ENCODE measurements around the gene THTPA. TPM values are rescaled to one million over a fixed set of nuclear protein-coding genes. Genes with fewer than 3 reads are reported as not detected.

The THTPA gene
- total RNA-seq, 1 experiment from 2014 or later, result 20.0 TPM

DNA sequence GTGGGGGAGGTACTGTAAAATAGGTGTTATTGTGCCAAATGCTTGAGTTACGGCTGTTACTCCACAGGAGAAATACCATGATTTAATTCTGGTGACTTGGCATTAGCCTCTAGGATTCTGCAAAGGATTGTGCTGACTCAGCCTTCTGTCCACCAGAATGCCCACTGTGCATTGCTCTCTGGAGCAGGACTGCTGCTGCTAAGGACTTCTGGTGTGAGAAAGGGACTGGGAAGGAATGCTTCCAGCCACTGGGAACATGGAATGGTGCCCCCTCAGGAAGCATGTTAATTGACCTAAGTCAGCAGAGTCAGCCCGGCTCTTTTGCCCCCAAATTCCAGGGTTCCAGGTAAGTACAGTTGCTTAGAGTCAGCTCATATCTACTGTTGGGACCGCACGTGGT, 37.4 kb upstream of the THTPA start (continued):
- TF ChIP-seq ARID4B (CRISPR knock-in tag; IDR thresholded peaks at IDR 0.05; ENCODE audit: borderline replicate concordance) (no peak), PREB (CRISPR knock-in tag; IDR thresholded peaks at IDR 0.05; ENCODE audit: borderline replicate concordance) (no peak), CBFB (CRISPR knock-in tag; IDR thresholded peaks at IDR 0.05; ENCODE audit: low read depth) (no peak), NFE2L1 (CRISPR knock-in tag; IDR thresholded peaks at IDR 0.05) (no peak), NFYB (CRISPR knock-in tag; conservative IDR thresholded peaks at IDR 0.05; ENCODE audit: low read depth) (no peak), MYBL2 (CRISPR knock-in tag; IDR thresholded peaks at IDR 0.05) (no peak), USF1 (CRISPR knock-in tag; IDR thresholded peaks at IDR 0.05) (no peak), ETV6 (CRISPR knock-in tag; IDR thresholded peaks at IDR 0.05) (no peak), FOXJ3 (CRISPR knock-in tag; IDR thresholded peaks at IDR 0.05; ENCODE audit: borderline replicate concordance) (no peak), IRF2 (CRISPR knock-in tag; IDR thresholded peaks at IDR 0.05; ENCODE audit: borderline replicate concordance, low read depth) (no peak), SMAD3 (CRISPR knock-in tag; IDR thresholded peaks at IDR 0.05; ENCODE audit: borderline replicate concordance) (no peak)
- TF ChIP-seq, protein P1, sequence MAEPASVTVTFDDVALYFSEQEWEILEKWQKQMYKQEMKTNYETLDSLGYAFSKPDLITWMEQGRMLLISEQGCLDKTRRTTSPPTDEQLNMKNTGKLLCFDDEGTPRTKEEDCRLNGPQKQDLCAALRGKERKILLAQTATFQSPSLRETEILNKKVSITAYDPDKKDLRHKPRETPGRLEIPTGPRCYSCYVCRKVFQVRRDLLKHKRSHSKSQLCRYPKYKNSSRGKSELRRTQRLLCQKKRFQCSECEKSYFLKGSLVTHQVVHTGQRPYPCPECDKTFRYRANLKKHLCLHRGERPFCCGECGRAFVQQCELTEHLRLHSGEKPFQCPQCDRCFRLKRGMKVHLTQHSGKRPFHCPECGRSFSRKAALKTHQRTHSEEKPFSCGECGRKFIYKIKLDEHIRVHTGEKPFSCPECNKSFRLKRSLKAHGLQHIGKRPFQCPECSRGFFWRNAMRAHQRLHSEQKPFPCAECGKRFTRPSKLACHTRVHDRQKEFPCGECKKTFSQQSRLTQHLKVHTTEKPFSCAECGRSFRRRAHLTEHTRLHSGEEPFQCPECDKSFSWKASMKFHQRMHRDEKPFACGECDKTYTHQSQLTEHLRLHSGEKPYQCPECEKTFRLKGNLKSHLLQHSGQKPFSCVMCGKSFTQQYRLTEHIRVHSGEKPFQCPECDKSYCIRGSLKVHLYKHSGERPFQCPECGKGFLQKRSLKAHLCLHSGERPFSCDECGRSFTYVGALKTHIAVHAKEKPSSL (CRISPR knock-in tag; conservative IDR thresholded peaks at IDR 0.05), result no peak

DNA sequence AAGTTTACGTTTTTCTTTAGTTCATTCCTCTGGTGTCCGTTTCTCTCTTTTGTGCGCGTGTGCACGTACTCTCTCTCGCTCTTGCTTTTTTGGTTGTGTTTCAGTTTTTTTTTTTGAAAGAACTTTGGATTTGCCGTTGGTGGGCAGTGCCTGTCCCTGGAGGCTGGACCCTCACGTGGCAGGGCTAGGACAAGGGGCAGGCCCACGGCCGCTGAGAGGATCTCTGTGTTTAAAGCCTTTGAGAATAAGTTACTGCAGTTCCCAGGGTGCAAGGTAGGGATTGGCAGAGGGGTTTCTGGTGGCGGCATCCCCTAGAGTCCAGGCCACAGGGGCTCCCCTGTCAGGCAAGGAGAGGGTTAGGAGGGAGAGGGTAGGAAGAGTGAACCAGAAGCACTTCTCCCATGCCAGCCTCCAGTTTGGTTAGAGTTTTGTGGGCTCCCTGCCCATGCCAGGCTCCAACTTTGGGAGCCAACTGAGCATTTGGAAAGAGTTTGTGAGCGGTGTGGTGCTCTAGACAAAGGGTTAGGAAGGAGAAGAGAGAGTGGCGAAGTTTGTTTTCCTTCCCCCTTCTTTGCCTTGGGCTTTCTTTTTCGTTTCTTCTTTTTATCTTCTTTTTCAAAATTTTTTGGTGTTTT, 35.1 kb upstream of the THTPA start:
- no peaks in the 10 kb centered on the region for H3K9me3 Mint-ChIP-seq
- DNase-seq (ENCODE audit: low spot score) (no peak), ATAC-seq (no peak)
- H3K4me1 Mint-ChIP-seq, result peaks cover 66% of the 10 kb centered on the region
- POLR2A ChIA-PET, result interaction anchor here (0.9 to 6.6 kb wide), 2 partner anchors 17 to 36 kb away, joined by 5 to 49 read pairs; no protein-coding TSS in a partner anchor
- CTCF ChIA-PET, result interaction anchor here (0.6 to 7.5 kb wide), 7 partner anchors 7 to 960 kb away, joined by 3 to 47 read pairs (median 7); no protein-coding TSS in a partner anchor
- peaks cover 9% of the 10 kb centered on the region for H3K36me3 Mint-ChIP-seq
- H3K27me3 Mint-ChIP-seq (ENCODE audit: low read depth), result peaks cover 19% of the 10 kb centered on the region
- TF ChIP-seq MXD4 (CRISPR knock-in tag; IDR thresholded peaks at IDR 0.05; ENCODE audit: borderline replicate concordance), result no peak
- no peak for TF ChIP-seq PRRX2 (CRISPR knock-in tag; IDR thresholded peaks at IDR 0.05)
- no peak for TF ChIP-seq E2F4 (CRISPR knock-in tag; IDR thresholded peaks at IDR 0.05; ENCODE audit: borderline replicate concordance, low read depth)
- no peak for TF ChIP-seq RELA (CRISPR knock-in tag; IDR thresholded peaks at IDR 0.05; ENCODE audit: borderline replicate concordance)
- no peak for TF ChIP-seq TCF7 (CRISPR knock-in tag; IDR thresholded peaks at IDR 0.05; ENCODE audit: low read depth)
- no peak for TF ChIP-seq ZBTB21 (CRISPR knock-in tag; IDR thresholded peaks at IDR 0.05; ENCODE audit: borderline replicate concordance)
- TF ChIP-seq TEAD4 (CRISPR knock-in tag; IDR thresholded peaks at IDR 0.05), result no peak
- no peak overlapping the region for H3K4me3 Mint-ChIP-seq
- peak overlapping the region; percentile 50 for H3K27ac Mint-ChIP-seq
